ENCODE measurements around the gene APOA5.

- TF ChIP-seq EP300 (IDR thresholded peaks at IDR 0.05; ENCODE audit: borderline replicate concordance in 1 of 2, low read depth in 1 of 2, low read length in 1 of 2), result no peak
- TF ChIP-seq SMC3 (IDR thresholded peaks at IDR 0.05; ENCODE audit: low read depth, low read length), result no peak
- no peak for TF ChIP-seq RCOR1 (IDR thresholded peaks at IDR 0.05; ENCODE audit: low read length)
- TF ChIP-seq TCF12 (IDR thresholded peaks at IDR 0.05), result no peak
- TF ChIP-seq CTCF (IDR thresholded peaks at IDR 0.05), result peak; percentile 22
- TF ChIP-seq RXRA (IDR thresholded peaks at IDR 0.05; ENCODE audit: borderline replicate concordance, low read depth), result no peak
- no peak for TF ChIP-seq GABPA (IDR thresholded peaks at IDR 0.05; ENCODE audit: low read depth)
- no peak for TF ChIP-seq REST (IDR thresholded peaks at IDR 0.05; ENCODE audit: low read depth, low read length)
- TF ChIP-seq RAD21 (IDR thresholded peaks at IDR 0.05; ENCODE audit: low read length), result no peak; the same call in 1 of the 2 replicates
- no peak for TF ChIP-seq FOXJ3 (CRISPR knock-in tag; IDR thresholded peaks at IDR 0.05)
- no peak for TF ChIP-seq YY1 (IDR thresholded peaks at IDR 0.05; ENCODE audit: low read depth)
Measured at GRCh38 chr11:116840224-116840745, 48.6 kb upstream of the APOA5 start.
